CD4-positive, alpha-beta T cell treated with Interleukin-17A for 1 hour (primary cell): ENCODE results near the gene SH3BP4.

Source experiments
- DNase-seq: peaks from one replicate; pipeline ENCODE4 v3.0.0-alpha.2; 2020

Gene SH3BP4

DNA sequence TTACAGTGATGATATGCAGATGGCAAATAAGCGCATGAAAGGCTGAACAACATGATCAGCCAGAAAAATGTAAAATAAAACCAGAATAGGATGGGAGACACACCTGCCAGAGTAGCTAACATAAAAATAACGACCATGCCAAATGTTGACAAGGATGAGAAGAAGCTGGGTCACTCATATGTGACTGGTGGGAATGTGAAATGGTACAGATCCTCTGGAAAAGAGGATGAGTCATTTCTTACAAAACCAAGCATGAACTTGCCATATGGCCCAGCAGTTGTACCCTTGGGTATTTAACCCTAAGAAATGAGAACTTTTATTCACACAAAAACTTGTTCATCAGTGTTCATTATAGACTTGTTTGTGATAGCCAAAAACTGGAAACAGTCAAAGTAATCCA is 143.8 kb downstream of the SH3BP4 start:
- no peak for DNase-seq

DNA sequence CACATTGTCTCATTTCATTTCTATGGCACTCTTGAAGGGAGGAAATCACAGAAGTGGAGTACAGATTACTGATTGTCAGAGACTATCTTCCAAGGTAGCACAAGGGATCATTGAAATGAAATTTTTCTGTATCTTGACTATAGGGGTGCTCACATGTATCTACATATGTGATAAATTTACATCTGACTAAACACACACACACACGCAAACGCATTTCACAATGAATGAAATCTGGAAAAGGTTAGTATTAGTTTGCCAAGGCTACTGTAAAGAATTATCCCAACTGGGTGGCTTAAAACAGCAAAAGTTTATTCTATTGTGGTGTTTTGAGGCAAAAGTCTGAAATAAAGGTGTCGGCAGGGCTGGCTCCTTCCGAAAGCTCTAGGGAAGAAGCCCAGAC is 144.6 kb downstream of the SH3BP4 start:
- no peak for DNase-seq

DNA sequence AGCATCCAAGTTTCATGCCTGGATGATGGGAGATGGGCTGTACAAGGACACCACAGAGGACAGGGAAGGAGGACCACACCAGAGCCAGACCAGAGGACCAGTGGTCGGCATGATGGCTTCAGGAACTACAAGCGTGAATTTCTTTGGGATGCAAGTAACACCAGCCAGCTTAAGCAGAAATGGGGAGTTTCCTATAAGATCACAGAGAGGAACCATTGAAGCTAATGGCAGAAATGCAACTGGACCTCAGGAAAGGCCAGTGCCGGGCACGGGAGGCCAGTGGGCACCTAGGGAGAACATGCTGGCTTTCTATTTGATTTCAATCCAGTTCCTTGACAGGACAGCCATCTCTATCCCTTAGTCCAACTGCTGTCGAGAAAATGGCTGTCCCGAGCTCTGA is 145.4 kb downstream of the SH3BP4 start:
- no peak for DNase-seq

DNA sequence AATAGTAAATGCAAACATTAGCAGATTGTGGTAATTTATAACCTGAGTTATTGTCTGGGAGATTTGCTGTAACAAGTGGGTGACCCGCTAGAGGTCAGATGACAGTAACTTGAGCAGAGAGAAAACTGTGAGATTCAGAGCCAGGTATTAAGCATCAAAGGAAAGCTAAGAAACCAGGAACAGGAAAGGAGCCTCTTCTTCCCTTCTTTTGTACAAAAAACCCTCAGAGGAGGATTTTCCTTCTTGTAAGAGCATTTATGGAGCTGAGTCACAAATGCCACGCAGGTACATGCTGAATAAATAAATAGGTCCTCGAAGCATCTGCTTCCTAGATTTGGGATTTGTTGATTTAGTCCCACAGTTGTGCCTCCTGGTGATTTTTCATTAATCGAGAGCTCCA is 146.5 kb downstream of the SH3BP4 start:
- no peak for DNase-seq

DNA sequence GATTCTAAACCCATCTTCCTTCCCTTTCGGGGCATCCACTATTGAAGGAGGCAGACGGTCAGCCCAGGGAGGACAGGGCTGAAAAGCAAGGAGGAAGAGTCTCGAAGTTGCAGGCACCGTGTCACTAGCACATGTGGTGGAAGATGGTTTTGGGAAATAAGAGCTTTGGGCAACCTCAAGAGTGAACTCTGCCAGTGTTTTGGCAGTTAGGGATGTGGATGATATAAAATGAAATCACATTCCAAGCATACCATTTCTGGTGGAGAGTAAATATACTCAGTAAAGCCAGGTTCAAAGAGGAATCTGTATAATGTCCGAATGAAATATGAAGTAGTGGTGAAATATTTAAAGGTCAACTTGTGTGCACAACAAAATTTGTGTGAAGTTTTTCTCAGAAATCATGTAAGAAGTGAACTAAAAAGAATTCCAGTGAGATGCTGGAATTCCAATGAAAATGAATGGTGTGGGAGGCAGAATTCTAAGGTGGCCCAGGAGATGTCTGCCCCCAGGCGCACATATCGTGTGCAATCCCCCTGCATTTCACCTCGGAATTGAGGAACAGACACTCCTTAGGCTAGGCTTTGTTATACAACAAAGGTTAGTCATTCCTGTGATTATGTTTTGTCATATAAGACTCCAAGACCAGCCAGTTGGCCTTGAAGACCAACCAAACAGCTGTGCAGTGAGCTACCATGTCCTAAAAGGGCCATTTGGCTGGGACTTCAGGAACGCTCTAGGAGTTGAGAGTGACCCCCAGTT is 147.1 kb downstream of the SH3BP4 start:
- no peak for DNase-seq

DNA sequence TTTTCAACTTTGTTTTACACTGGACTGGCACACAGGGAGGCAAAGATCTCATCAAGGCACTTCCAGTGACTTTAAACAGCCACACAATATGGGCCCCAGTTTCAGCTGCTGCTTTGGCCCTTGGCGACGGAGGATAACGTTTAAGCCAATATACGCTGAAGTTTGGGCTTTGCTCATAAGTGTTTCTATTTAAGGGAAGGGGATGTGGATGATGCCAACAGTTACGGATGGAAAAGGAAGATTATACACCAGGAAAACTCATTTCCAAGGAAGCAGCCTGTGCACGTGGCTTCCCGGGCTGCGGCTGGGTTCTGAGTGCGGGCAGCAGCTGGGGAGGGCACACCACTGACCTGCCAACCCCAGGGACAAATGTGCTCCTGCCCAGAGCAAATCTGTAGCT is 151.1 kb downstream of the SH3BP4 start:
- no peak for DNase-seq
